Hindlimb muscle (tissue), 1 donor: ENCODE data around the gene FXR1. TPM values are rescaled to one million over a fixed set of nuclear protein-coding genes. Genes with fewer than 3 reads are reported as not detected.
A peak's percentile ranks its signal among the peaks of the same experiment; 100 is the strongest.
"Not testable (repeated sequence)": the region's sequence is repeated elsewhere in the genome, so short reads cannot be mapped to it uniquely, and the experiment has no call there.

Source experiments
- DNase-seq: peaks from one replicate; pipeline ENCODE4 v3.0.0-alpha.2; 2013
- polyA plus RNA-seq: library from polyadenylated mRNA; unstranded; fragments of 120-200 nt; gene quantifications from one replicate; pipeline ENCODE4 v1.2.1, GENCODE V29; 2013; ENCODE audit not compliant: insufficient read length

The FXR1 gene
- polyA plus RNA-seq, result 577 TPM

GRCh38 chr3:180912304-180913296 lies at the start of gene FXR1:
Gene FXR1, plus strand, starts transcription at chr3:180912670. Its CDS starts 16 bp downstream, at chr3:180912686.
- DNase-seq, result peak; percentile 85

GRCh38 chr3:180870008-180870699 lies 42.3 kb upstream of the FXR1 start:
- DNase-seq, result peak; percentile 30

GRCh38 chr3:180871901-180872300 lies 40.6 kb upstream of the FXR1 start:
- DNase-seq, result peak; percentile 23

GRCh38 chr3:180872430-180872829 lies 40.0 kb upstream of the FXR1 start:
- DNase-seq, result not testable (repeated sequence)

- no peak for DNase-seq
These were observed 37.3 kb upstream of the FXR1 start for GRCh38 chr3:180875124-180875698.

GRCh38 chr3:180881065-180881801 lies 31.2 kb upstream of the FXR1 start:
- no peak for DNase-seq

- DNase-seq, result no peak
These were observed 30.4 kb upstream of the FXR1 start for GRCh38 chr3:180882115-180882514.

- DNase-seq, result no peak
These were observed 23.4 kb upstream of the FXR1 start for GRCh38 chr3:180888992-180889560.

GRCh38 chr3:180898572-180898971 lies 13.9 kb upstream of the FXR1 start:
- no peak for DNase-seq

GRCh38 chr3:180909369-180910127 lies 2.9 kb upstream of the FXR1 start:
- no peak for DNase-seq

GRCh38 chr3:180910823-180911222 lies 1.6 kb upstream of the FXR1 start:
- no peak for DNase-seq

GRCh38 chr3:180911876-180912303 lies 580 bp upstream of the FXR1 start:
- DNase-seq, result peak; percentile 4

GRCh38 chr3:180913581-180914404 lies 1.3 kb downstream of the FXR1 start:
- peak; percentile 8 for DNase-seq

- DNase-seq, result no peak
These were observed 6.1 kb downstream of the FXR1 start for GRCh38 chr3:180918542-180918941.

- DNase-seq, result no peak
These were observed 9.8 kb downstream of the FXR1 start for GRCh38 chr3:180922242-180922641.

GRCh38 chr3:180923561-180923960 lies 11.1 kb downstream of the FXR1 start:
- DNase-seq, result no peak

- no peak for DNase-seq
These were observed 14.1 kb downstream of the FXR1 start for GRCh38 chr3:180926526-180926925.

GRCh38 chr3:180929376-180929775 lies 16.9 kb downstream of the FXR1 start:
- no peak for DNase-seq

GRCh38 chr3:180930526-180930925 lies 18.1 kb downstream of the FXR1 start:
- no peak for DNase-seq

GRCh38 chr3:180932819-180933218 lies 20.3 kb downstream of the FXR1 start:
- no peak for DNase-seq
